ENCODE data around the gene CBLIF.

DNA sequence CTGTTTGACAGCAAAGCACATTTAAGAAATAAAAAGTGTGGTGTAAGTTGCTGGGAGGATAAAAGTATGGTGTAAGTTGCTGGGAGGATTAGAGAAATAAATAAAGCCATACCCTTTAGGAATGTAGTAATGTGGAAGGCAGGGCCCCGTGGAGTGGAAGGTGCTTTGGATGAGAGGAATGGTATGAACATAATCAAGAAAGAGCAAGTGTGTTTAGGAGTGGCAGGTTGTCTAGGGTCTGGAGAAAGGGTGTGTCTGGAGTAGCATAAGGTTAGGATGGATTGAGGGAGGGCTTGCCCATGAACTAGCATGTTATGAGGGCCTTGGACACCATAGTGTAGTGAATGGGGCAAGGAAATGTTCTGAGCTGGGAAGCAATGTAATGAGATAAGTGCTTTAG is 52.8 kb downstream of the CBLIF start:
- TF ChIP-seq, protein P1, sequence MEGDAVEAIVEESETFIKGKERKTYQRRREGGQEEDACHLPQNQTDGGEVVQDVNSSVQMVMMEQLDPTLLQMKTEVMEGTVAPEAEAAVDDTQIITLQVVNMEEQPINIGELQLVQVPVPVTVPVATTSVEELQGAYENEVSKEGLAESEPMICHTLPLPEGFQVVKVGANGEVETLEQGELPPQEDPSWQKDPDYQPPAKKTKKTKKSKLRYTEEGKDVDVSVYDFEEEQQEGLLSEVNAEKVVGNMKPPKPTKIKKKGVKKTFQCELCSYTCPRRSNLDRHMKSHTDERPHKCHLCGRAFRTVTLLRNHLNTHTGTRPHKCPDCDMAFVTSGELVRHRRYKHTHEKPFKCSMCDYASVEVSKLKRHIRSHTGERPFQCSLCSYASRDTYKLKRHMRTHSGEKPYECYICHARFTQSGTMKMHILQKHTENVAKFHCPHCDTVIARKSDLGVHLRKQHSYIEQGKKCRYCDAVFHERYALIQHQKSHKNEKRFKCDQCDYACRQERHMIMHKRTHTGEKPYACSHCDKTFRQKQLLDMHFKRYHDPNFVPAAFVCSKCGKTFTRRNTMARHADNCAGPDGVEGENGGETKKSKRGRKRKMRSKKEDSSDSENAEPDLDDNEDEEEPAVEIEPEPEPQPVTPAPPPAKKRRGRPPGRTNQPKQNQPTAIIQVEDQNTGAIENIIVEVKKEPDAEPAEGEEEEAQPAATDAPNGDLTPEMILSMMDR (conservative IDR thresholded peaks at IDR 0.05), result no peak
- TF ChIP-seq EZH2 (IDR thresholded peaks at IDR 0.05; ENCODE audit: low read depth), result no peak
